ENCODE results near the gene CISTR.

The CISTR gene

DNA sequence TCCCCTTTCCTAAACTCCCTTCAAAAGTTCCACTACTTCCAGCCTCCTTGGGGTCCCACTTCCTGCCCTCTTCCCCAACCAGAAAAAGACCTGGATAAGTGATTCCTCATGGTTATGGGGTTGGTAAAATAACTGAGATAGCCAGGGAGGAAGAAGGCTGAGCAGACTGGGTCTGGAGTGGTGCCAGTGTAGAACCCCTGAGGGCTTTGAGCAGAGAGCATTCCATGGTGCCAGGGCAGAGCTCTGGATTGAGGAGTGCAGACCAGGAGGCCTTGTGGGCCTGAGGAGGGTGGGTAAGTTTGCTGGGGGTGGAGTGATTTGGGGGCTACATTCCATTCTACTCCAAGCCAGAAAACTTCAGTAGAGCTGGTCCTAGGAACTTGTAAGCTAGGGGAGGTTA lies 9.5 kb upstream of the CISTR start:
- DNase-seq: no peak

DNA sequence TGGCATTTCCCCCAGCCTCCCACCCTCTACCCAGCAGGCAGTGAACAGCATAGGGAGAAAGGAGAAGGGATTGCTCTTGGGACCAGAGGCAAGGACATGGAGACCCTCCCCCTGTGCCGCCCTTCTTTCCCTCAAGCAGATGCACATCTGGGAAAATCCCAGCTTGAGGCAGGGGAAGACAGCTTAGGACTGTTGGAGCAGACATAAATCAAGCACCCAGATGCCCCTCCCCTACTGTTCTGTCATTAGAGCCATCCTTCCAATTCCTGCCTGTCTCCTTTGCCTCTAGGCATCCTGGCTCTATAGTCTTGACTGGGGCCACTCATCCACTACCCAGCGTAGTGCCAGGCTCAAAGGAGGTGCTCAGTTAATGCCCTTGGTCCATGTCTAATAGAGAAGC lies 7.5 kb upstream of the CISTR start:
- no peak for DNase-seq

DNA sequence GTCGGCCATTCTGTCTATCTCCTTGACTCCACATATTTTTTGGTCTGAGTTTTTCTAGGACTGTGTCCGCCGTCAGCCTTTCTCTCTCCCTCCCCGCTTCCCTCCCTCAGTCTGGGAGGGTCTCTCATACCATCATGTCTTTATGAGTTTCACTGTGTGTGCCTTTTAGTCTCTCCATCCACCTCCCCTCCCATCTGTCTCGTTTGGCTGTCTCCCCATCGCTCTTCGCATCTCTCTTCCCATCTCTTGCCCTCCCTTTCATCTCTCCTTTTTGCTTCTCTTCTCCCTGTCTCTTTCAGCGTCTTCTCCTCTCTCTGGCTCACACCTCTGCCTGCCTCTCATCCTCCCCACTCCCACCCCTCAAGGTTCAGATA lies 6.9 kb upstream of the CISTR start:
- no peak for DNase-seq

DNA sequence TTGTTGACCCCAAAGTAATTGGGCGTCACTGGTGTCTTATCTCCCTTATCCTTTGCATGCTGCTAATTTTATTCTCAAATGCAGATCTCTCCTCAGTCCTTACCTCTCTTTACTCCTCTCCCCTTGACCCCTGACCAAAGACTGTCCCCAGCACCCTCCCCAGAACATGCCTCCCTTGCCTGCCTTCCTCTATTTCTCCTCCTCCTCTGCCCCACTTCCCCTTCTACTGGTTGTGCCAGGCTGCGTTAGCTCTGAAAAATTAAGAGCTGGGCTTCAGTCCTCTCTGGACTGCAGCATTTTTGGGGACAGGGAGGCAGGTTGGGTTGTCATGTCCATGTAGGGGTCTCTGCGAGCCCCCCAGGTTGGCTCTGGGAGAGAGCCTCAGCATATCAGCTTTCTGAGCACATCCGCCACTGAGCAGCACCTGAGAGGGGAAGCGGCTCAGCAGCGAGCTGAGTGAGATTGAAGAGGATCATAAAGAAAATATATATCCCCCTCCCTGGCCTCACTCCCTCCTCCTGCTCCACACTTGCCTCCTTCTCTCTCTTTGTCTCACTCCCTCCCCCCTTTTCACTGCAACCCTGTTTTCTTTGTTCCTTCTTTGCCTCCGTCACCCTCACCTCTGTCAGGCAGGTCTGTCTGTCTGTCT lies 6.4 kb upstream of the CISTR start:
- no peak for DNase-seq

DNA sequence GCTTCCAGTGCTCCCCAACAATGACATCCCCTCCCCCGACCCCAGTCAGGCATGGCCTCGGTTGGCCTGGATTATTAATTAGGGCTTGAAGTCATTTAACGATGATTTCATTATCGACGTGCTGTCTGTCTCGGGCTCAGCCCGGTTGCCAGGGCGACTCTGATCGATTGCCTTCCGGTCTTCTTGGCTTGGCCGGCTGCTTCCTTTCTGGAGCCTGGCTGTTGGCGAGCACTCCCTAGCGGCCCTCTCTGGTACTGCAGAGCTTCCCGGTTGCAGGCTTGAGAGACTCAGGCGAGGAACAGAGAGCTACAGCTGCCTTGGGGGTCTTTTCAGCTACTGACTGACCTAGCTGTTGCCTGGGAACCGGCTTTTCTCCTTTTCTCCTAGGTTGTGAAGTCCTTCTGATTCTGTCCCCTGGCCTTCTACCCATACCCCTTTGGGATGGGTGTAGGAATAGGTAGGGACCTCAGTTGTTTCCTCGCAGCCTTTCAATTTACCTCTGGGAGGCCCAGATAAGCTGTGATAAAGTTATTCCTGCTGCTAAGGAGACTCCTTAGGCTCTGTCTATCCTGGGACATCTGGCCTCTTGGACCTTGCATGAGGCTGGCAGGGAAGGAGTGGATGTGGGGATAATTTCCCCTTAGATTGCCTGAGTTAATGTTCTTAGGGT lies 5.5 kb upstream of the CISTR start:
- peak; percentile 97 for DNase-seq

DNA sequence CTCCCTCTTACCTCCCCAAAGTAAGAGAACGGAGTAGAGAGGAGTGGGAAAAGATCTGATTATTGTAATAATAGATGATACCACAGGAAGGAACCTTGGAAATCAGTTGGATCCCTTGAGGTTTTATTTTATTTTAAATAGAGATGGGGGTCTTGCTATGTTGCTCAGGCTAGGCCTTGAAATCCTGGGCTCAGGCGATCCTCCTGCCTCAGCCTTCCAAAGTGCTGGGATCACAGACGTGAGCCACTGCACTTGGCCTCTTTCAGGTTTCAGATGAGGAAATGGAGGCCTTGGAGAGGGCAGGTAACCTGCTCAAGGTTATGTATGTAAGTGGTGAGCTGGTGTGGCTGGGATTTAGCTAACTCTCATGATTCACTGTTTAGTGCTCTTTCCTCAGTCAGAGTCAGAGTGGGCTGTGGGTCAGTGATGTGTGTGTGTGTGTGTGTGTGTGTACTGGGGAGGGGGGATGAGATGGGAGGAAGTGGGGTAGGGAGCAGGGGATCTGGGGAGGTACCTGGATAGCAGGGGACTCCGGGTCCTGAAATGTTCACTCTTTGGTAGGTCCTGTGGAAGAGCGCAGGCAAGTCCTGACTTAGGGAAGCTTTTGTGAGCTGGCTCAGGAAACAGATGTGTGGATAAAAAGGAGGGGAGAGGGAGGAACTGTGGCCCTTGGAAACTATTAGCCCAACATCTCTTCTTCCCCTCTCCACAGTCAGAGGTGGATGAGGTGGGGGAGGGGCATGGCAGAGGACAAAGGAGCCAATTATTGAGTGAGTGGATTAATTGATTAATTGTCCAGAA lies 4.7 kb upstream of the CISTR start:
- no peak for DNase-seq

DNA sequence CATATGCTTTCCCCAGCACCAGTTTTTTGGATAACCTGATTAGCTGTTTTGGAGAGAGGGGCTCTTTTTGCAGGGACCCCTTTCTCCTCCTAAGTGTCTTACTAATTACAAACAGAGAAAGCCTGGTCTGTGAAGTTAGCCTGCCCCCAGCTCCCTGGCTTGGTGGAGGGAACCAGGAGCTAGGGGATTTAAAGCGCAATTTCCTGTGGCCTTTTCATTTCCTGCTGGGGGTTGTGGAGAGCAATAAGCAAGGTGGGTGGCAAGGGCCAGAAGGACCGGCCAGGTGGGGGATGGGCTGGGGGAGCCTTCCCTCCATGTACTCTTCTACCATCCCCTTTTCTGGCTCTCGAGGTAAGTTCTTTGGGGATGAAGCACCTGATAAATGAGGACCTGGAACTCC lies 4.1 kb upstream of the CISTR start:
- no peak for DNase-seq

DNA sequence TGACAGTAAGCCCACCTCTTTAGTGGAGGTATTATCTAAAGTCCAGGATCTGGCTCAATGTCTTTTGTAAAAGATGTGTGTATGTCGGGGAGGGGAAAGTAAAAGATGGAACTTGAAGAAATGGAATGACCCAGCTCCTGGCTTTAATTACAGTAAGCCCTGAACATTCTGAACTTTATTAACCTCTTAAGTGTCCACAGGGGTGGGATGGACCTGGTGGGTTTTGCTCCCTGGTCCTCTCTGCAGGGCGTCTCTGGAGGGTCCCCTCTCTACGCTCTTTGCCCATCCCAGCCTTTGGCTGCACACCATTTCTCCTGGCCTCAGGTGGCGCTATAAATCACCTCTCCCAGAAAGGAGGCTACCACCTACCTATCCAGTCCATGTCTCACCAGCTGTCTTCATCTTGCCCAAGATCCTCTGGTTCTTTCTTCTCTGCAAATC lies 3.7 kb upstream of the CISTR start:
- DNase-seq: no peak

DNA sequence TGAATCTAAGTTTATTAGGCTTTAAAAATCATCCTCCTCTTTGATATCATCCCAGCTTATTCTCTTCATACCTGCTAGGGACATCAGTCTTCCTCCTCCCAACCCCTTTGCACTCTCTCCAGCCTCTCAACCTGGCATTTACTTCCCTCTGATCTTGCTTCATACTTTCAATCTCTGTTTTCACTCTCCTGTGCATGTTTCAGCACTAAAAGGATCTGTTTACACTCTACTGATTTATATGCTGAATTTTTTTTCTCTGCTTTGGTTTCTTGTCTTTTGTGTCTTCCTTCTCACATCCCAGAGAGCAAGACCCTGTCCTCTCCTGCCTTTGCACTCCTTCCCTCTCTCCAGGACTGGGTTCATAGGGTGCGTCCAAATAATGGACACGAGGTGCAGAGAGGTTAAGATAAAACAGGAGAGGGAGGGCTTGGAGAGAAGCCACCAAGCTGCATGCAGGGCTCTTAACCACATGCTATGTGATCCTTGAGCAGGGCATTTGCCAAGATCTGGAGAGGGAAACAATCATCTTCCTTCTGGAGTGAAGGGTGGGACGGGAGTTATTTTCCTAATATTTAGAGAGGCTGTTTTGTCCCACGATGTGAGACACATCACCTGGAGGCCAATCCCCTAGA lies 3.0 kb upstream of the CISTR start:
- no peak for DNase-seq

DNA sequence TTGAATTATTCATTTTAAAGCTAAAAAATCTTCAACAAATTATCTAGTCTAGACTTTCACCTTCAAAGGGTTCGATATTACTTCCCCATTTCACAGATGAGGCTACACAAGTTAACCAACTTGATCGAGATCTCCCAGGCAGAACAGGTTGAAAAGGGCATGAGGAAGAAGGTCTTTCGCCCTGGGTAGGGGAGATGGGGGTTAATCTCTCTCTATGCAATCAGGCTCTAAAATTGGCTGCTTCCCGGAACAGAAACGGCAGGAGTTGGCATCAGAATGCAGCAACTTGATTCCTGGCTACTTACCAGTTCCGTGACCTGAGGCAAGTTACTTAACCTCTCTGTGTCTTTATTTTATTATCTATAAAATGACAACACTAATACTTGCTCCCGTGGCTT lies 2.4 kb upstream of the CISTR start:
- no peak for DNase-seq

DNA sequence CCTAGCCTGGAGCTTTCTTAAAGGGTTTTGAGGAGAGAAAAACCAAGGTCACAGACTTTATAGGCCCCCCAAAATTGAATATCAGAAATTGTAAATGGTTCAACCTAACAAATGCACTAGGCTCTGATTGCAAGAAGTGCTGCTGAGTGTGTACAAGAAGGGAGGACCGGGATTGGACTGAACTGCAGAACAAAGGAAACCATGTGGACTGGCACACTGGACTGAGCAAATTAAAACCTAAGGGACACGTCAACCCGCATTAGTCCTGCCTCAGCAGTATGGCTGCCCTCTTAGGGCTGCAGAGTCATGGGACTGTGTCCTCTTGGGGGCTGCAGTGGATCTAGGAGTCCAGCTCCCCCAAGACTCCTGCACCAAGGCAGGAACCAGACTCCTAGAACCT lies 842 bp upstream of the CISTR start:
- no peak for DNase-seq

DNA sequence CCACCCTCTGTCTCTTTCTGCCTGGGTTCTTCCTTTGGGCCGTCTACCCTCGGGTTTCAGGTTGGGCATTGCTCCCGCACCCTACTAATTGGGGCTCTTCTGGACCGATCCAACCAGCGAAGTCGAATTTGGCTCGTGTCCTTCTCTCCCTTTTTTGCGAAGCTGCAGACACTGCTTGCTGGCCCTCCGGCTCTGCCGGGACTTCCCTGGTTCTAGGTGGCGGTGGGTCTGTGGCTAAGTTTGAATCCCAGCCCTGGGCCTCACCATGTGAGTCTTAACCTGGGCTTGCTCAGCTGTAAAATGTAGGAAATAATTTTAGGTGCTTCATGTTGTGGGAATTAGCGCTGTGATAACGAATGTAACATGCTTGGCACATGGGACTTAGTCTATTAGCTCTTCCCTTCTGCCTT lies 418 bp upstream of the CISTR start:
- DNase-seq: no peak

DNA sequence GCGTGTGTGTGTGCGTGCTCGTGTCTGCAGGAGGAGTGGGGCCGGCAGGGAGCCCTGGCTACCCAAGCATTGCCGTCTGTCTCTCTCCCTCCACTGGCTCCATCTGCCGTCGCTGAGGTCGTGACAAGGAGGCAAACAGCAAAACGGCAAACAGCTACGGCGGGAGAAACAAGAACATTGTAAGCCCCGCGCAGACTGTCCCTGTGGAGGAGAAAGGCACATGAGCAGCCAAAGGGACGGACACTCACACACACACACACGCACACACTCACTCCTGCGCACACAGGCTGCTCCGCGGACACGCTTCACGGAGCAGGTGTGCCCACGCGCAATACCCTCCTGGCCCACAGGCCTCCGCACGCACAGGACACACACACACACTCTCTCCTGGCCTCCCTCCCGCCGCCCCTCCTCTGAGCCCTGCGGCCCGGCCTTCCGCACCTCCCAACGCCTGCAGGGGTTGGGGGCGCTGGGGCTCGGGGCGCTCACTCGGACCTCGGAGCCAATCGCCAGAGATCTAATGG lies 905 bp downstream of the CISTR start:
- no peak for DNase-seq

DNA sequence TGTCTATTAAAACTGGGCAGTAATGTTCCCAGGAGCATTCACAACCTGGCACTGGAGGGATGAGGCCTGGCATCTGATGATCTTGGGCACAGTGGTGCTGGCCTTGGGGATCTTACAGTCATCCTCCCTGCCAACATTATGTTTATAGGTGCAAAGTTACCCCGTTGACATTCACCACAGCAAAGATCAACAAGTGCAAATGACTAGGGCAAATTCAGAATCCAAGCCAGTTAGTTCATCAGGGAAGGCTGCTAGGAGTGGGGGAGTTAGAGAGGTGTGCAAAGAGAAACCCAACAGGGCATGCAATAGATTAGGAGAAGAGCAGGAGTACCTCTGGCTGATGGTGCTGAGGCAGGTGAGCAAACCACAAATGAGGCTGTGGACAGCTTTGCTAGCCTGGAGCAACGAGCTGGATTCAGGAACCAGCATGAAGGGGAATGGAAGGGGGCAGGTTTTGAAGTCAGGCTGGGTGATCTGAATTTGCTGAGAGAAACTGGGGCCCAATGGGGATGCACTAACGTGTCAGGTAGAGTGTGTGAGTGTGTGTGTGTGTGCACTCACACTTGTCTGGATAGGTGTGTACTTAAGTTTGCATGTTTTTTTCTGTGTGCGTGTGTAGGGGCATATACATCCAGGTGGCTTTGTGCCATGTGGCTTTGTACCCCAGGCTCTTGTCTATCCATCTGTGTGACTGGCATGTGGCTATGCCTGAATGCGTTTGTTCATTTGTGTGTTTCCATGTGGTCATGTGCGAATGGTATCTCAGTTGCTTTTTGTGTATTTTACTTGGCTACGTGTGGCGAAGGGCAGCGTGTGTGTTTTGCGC lies 1.6 kb downstream of the CISTR start:
- no peak for DNase-seq

DNA sequence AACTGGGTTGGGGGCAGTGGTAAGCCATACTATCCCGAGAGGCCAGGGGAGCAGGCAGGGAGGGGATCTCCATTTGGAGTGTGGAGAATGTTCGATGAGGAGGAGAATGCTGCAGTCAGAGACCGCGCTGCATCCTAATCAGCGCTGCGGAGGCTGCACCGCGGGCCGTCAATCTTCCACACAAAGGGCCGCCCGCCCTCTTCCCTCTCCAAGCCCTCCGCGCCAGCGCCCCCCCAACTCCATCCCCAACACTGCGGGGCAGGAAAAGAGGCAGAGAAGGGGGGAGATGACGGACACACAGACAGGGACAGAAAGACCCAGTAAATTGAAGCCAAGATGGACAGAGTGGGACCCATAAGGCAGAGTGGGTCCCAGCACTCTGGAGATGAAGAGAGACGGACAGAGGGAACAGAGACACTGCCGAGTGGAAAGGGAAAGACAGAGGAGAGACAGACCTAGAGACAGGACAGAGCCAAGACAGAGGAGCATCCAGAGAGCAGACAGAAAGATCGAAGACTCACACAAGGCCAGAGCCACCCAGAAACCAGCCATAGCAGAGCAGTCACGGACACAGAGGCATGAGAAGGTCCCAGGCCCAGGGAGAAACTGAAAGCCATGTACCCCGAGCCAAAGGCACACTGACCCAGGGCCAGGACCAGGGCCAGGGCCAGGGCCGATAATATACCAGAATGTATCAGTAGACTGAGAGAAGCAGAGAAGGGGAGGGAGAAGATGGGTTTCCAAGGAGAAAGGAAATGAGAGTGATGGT lies 3.5 kb downstream of the CISTR start:
- DNase-seq: no peak

DNA sequence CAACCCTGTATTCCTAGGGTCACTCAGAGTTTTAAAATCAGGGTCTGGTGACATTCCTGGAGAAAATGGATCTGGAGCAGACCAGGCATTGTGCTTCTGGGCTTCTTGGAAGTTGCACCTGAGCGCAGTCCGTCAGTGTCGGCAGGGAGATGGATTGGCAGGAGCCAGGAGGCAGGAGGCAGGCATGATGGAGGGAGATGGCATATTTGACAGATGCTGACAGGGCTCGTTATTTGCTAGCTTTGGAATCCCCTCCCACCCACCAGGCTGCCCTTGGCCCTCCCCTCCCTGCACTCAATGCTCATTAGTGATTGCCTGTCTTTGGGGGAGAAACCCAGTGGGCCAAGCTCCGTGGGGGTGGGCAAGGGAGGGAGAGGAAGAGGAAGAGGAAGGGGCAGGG lies 4.7 kb downstream of the CISTR start:
- DNase-seq: no peak

DNA sequence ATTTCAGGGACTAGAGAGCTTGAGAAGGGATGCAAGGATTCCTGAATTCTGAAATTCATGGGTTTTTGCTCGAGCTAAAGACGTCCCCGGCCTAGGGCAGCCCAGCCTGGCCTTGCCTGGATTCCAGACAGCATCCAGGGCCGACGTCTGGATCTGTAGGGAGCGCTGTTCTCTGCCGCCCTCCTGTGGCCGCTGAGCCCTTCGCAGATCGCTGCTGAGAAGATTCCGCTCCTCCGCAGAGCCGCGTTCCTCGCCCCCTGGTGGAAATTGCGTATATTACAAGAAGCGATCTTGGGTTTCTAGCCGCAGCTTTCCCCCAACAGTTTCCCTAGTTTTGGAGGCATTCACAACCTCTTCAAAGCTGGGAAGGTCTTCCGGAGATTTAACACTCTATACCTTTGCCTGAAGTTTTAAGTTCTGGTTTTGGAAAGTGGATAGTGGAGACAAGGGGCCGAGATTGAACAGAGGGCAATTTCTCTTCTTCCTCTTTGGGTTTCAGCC lies 5.1 kb downstream of the CISTR start:
- peak; percentile 91 for DNase-seq

DNA sequence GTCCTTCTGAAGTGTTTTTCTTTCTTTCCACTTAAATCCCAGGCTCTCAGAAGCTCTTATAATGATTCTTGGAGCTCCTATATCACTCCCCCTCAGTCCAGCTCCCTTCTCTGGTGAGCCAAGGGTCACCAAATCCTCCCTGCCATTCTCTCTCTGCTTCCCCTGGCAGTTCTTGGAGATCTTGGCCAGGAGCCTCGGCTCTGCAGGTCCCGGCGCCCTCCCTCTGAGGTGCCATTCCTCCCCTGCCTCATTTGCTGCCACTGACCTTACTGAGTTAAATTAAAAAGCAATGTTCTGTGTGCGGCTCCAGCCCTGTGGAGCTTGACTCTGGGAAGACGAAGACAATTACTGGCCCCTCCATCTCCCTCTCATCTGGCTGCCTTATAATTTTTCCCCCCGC lies 7.0 kb downstream of the CISTR start:
- DNase-seq: no peak

DNA sequence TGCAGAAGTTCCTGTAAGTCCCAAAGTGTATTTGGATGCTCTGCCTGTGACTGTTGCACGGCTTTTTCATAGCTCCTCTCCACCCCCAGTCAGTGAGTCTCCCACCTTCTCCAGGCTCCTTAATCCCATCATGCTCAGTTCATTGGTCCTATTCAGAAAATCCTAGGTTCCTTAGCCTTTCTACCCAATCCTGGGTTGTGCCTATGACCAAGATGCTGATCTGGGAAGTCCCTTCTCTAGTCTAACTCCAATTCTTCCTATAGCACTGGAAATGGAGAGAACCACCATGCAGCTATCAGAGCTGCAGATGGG lies 7.7 kb downstream of the CISTR start:
- DNase-seq: no peak

DNA sequence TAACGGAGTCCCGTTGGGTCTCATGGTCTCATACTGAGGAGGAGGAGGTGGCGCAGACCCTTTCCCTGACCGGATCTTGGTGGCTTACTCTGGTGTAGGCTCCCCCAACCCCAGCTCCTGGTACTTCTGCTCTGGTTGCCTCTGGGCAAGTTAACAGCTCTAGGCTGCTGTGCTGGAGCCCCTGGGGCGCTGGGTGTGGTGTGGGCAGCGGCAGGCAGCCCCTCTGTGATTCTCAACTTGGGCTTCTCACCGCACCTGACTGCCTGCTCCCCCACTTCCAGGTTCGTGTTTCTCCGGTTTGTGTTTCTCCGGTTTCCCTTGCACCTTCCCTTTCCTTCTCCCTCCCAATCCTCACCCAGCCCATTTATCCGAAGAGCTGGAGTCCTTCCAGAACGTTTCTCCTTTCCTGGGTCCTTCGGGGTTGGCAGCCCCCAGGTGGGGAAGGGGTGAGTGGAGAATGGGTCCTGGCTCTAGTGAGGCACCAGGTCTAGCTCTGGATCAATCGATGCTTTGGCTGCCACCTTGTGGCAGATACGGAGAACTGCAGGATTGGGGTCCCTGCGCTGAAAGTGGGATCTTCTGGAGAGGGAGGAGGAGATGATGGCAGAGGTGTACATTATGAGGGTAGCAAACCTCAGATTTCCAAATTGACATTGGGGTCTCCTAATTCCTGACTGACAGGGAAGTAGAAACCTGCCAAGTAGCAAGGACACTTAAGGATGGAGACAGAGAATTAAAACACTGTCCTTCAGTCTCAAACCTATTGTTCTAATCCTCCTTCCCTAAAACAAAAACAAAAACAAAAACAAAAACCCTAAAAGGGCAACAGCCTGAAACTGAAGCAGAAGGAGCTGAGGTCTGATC lies 8.3 kb downstream of the CISTR start:
- DNase-seq: peak; percentile 81

DNA sequence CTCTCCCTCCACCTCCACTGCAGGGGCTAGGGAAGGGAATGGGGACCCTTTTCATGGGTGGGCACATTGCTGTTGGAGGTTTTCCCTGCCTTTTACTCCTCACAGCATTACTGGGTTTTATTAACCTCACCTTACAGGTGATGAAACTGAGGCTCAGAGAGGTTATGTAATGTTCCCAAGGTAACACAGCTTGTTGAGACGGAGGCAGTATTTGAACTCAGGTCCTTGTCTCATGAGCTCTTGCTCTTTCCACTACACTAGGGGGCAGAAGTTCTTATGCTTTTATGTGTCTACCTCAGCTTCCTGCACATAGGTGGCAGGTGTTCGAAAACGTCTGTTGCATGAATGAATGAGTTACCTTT lies 11.7 kb downstream of the CISTR start:
- DNase-seq: no peak

Measured in activated CD8-positive, alpha-beta memory T cell treated with anti-CD3 and anti-CD28 coated beads, Interleukin-2, amount 50 U/mL, for 48 hours (primary cell).